ENCODE data around the gene TMEM128. TPM values are rescaled to one million over a fixed set of nuclear protein-coding genes. Genes with fewer than 3 reads are reported as not detected.
"Not testable (repeated sequence)": the region's sequence is repeated elsewhere in the genome, so short reads cannot be mapped to it uniquely, and the experiment has no call there.

TMEM128 gene
- total RNA-seq, 1 experiment from 2014 or later = 21.5 TPM

GRCh38 chr4:4249866-4250265, 1.8 kb upstream of the TMEM128 start:
- Histone ChIP-seq H2BK5ac (ENCODE audit: insufficient read length, low read length) (no peak overlapping the region), H3K27ac (ENCODE audit: insufficient read length, low read depth, low read length) (no peak overlapping the region), H3K4ac (ENCODE audit: low read depth, low read length) (no peak overlapping the region), H2BK20ac (ENCODE audit: low read depth, low read length, poor library complexity, severe bottlenecking) (no peak overlapping the region), H3K27me3 (ENCODE audit: insufficient read depth, low read length) (peaks cover 3% of the 10 kb centered on the region; the same call in 1 of the 2 replicates), H3K9me3 (ENCODE audit: control insufficient read depth, low read depth, low read length) (no peaks in the 10 kb centered on the region), H4K20me1 (ENCODE audit: control insufficient read depth, insufficient read depth, insufficient read length) (no peaks in the 10 kb centered on the region), H3K4me1 (ENCODE audit: insufficient read depth, low read length) (no peaks in the 10 kb centered on the region), H3K23ac (ENCODE audit: insufficient read length, low read depth, low read length) (no peak overlapping the region), H2BK120ac (ENCODE audit: low read depth, low read length, poor library complexity, severe bottlenecking) (no peak overlapping the region), H3K79me1 (ENCODE audit: insufficient read depth, low read depth, low read length, poor library complexity, severe bottlenecking) (peaks cover 2% of the 10 kb centered on the region), H3K79me2 (ENCODE audit: insufficient read depth, low read length) (no peaks in the 10 kb centered on the region), H3K18ac (ENCODE audit: insufficient read length, low read depth, low read length) (no peak overlapping the region), H4K91ac (ENCODE audit: insufficient read length, low read depth, low read length) (no peak overlapping the region), H3K14ac (ENCODE audit: insufficient read depth, low read length) (no peak overlapping the region), H3T11ph (ENCODE audit: low read length) (no peak overlapping the region), H3K9ac (ENCODE audit: extremely low read depth, insufficient read length, low read length) (no peak overlapping the region), H3K56ac (ENCODE audit: insufficient read length, low read depth, low read length) (no peak overlapping the region), H2AK5ac (ENCODE audit: insufficient read length, low read length) (no peak overlapping the region), H4K8ac (replicated peaks; ENCODE audit: insufficient read length, low read depth, low read length) (no peak overlapping the region), H4K5ac (ENCODE audit: insufficient read length, low read depth, low read length) (no peak overlapping the region), H3K4me2 (ENCODE audit: insufficient read depth, insufficient read length, low read length) (no peak overlapping the region), H3K23me2 (ENCODE audit: insufficient read length, low read depth, low read length, poor library complexity, severe bottlenecking) (peaks cover 11% of the 10 kb centered on the region), H2AFZ (ENCODE audit: low read length) (no peak overlapping the region), H2BK15ac (ENCODE audit: low read depth, low read length) (no peak overlapping the region), H2BK12ac (ENCODE audit: insufficient read length, low read depth, low read length) (no peak overlapping the region)
- Mint-ChIP-seq H3K36me3 (ENCODE audit: insufficient read depth in 1 of 3, low read depth in 3 of 3) (peaks cover 10 to 13% (median 12%) of the 10 kb centered on the region in 3 experiments; a peak in 6 of 7 replicates), H3K27me3 (ENCODE audit: low read depth) (peaks cover 14% of the 10 kb centered on the region), H3K4me3 (peak overlapping the region; percentile 40 to 66; a peak in 4 of 5 replicates), H3K9me3 (no peaks in the 10 kb centered on the region), H3K27ac (no peak overlapping the region), H3K4me1 (peaks cover 14 to 15% of the 10 kb centered on the region in 2 experiments)
- no peak for DNase-seq
- no CpG with 5 or more reads among the region's 8 CpGs for WGBS (ENCODE audit: extremely low coverage, insufficient read length, low lambda C conversion rate)
- TF ChIP-seq CTCF (conservative IDR thresholded peaks at IDR 0.05) = no peak

GRCh38 chr4:4249342-4249741, 1.3 kb upstream of the TMEM128 start:
- not testable (repeated sequence) for H3K79me2 ChIP-seq (ENCODE audit: insufficient read depth, low read length); H4K20me1 ChIP-seq (ENCODE audit: control insufficient read depth, insufficient read depth, insufficient read length); H2BK20ac ChIP-seq (ENCODE audit: low read depth, low read length, poor library complexity, severe bottlenecking); H3K27ac ChIP-seq (ENCODE audit: insufficient read length, low read depth, low read length); H3K14ac ChIP-seq (ENCODE audit: insufficient read depth, low read length); H4K8ac ChIP-seq (replicated peaks; ENCODE audit: insufficient read length, low read depth, low read length); H3K18ac ChIP-seq (ENCODE audit: insufficient read length, low read depth, low read length); H2AFZ ChIP-seq (ENCODE audit: low read length); H3T11ph ChIP-seq (ENCODE audit: low read length); H3K4ac ChIP-seq (ENCODE audit: low read depth, low read length); H2BK120ac ChIP-seq (ENCODE audit: low read depth, low read length, poor library complexity, severe bottlenecking); H3K27me3 ChIP-seq (ENCODE audit: insufficient read depth, low read length); H3K27ac Mint-ChIP-seq; H3K9me3 ChIP-seq (ENCODE audit: control insufficient read depth, low read depth, low read length); H3K56ac ChIP-seq (ENCODE audit: insufficient read length, low read depth, low read length); H3K23ac ChIP-seq (ENCODE audit: insufficient read length, low read depth, low read length); H2BK12ac ChIP-seq (ENCODE audit: insufficient read length, low read depth, low read length); H3K4me2 ChIP-seq (ENCODE audit: insufficient read depth, insufficient read length, low read length); H3K4me1 ChIP-seq (ENCODE audit: insufficient read depth, low read length); H4K91ac ChIP-seq (ENCODE audit: insufficient read length, low read depth, low read length); H2BK15ac ChIP-seq (ENCODE audit: low read depth, low read length); H3K9me3 Mint-ChIP-seq; DNase-seq; H2AK5ac ChIP-seq (ENCODE audit: insufficient read length, low read length); H3K79me1 ChIP-seq (ENCODE audit: insufficient read depth, low read depth, low read length, poor library complexity, severe bottlenecking); H3K9ac ChIP-seq (ENCODE audit: extremely low read depth, insufficient read length, low read length); H4K5ac ChIP-seq (ENCODE audit: insufficient read length, low read depth, low read length); H2BK5ac ChIP-seq (ENCODE audit: insufficient read length, low read length)
- 100% methylated on average over 1 of the region's 15 CpGs for WGBS (ENCODE audit: extremely low coverage, insufficient read length, low lambda C conversion rate)
- Mint-ChIP-seq H3K27me3 (ENCODE audit: low read depth) (peaks cover 11% of the 10 kb centered on the region), H3K4me3 (peak overlapping the region; percentile 35 to 93), H3K36me3 (ENCODE audit: insufficient read depth in 1 of 3, low read depth in 3 of 3) (peaks cover 10 to 18% (median 17%) of the 10 kb centered on the region in 3 experiments; a peak in 6 of 7 replicates), H3K4me1 (peaks cover 14 to 15% of the 10 kb centered on the region in 2 experiments)
- peaks cover 11% of the 10 kb centered on the region for H3K23me2 ChIP-seq (ENCODE audit: insufficient read length, low read depth, low read length, poor library complexity, severe bottlenecking)
